CD4-positive, CD25-positive, alpha-beta regulatory T cell (primary cell): ENCODE measurements around the gene MEIS1. TPM values are rescaled to one million over a fixed set of nuclear protein-coding genes. Genes with fewer than 3 reads are reported as not detected.

ENCODE experiments used
- ATAC-seq, 2 donors: fragments of 150-1000 bp; cut with Tn5 transposase; one replicate each; pipeline ENCODE4 v1.10.0; 2021; ENCODE audit warnings: low read depth in 2 of 2, moderate number of reproducible peaks in 2 of 2, moderate library complexity in 1 of 2
- DNase-seq, 3 donors: peaks; one replicate each; pipeline versions ENCODE4 v3.0.0 to v3.0.0-alpha.2; 2012 to 2022; ENCODE audit warnings: mixed read lengths in 1 of 3
- H3K27ac ChIP-seq: one replicate; pipeline ENCODE4 v1.7.0; 2013; ENCODE audit warnings: mild to moderate bottlenecking, low read length; ENCODE audit not compliant: insufficient read depth, poor library complexity, severe bottlenecking
- H3K27me3 ChIP-seq: one replicate; pipeline ENCODE4 v1.7.0; 2013; ENCODE audit warnings: low read length; ENCODE audit not compliant: control insufficient read depth, insufficient read depth
- H3K36me3 ChIP-seq: one replicate; pipeline ENCODE4 v1.7.0; 2013; ENCODE audit warnings: mild to moderate bottlenecking, low read length, moderate library complexity; ENCODE audit not compliant: control insufficient read depth, insufficient read depth
- H3K4me1 ChIP-seq: 2 replicates; pipeline ENCODE4 v1.7.0; 2013; ENCODE audit warnings: mild to moderate bottlenecking, low read length; ENCODE audit not compliant: insufficient read depth, control insufficient read depth, poor library complexity, severe bottlenecking
- H3K4me3 ChIP-seq: one replicate; pipeline ENCODE4 v1.7.0; 2013; ENCODE audit warnings: low read depth, mild to moderate bottlenecking, low read length, moderate library complexity
- H3K9me3 ChIP-seq, 2 experiments: 1 replicate in 1 of 2; 2 replicates in 1 of 2; pipeline ENCODE4 v1.7.0; 2013; ENCODE audit warnings: low read length in 2 of 2, mild to moderate bottlenecking in 1 of 2, moderate library complexity in 1 of 2; ENCODE audit not compliant: control insufficient read depth in 2 of 2
- H3K27ac Mint-ChIP-seq, 3 donors: one replicate each; pipeline ENCODE4 v1.8.0; 2020 to 2022; ENCODE audit warnings: mild to moderate bottlenecking in 3 of 3, mixed read lengths in 3 of 3, moderate library complexity in 2 of 3
- H3K27me3 Mint-ChIP-seq: one replicate; pipeline ENCODE4 v1.8.0; 2022; ENCODE audit warnings: mild to moderate bottlenecking, mixed read lengths
- H3K36me3 Mint-ChIP-seq: one replicate; pipeline ENCODE4 v1.8.0; 2020; ENCODE audit warnings: mixed read lengths
- H3K4me1 Mint-ChIP-seq, 4 donors: one replicate each; pipeline ENCODE4 v1.8.0; 2020 to 2022; ENCODE audit warnings: mixed read lengths in 4 of 4, mild to moderate bottlenecking in 1 of 4
- H3K4me3 Mint-ChIP-seq, 4 donors: one replicate each; pipeline ENCODE4 v1.8.0; 2020 to 2022; ENCODE audit warnings: mild to moderate bottlenecking in 4 of 4, mixed read lengths in 4 of 4, moderate library complexity in 3 of 4
- H3K9me3 Mint-ChIP-seq, 7 donors: one replicate each; pipeline ENCODE4 v1.8.0; 2020 to 2022; ENCODE audit warnings: mixed read lengths in 7 of 7, mild to moderate bottlenecking in 3 of 7, moderate library complexity in 2 of 7
- polyA plus RNA-seq, 4 donors: library from polyadenylated mRNA; unstranded; fragments of 300-500 nt; fragmentation: Illumina TruSeq; gene quantifications; one replicate each; pipeline ENCODE4 v1.2.3, GENCODE V29; 2021
- total RNA-seq: library from RNA; stranded (reverse); gene quantifications from one replicate; pipeline ENCODE4 v1.2.3, GENCODE V29; 2022

MEIS1 gene
- total and polyA plus RNA-seq, 5 donors from 2014 or later: 3.6 TPM; not detected in 4

GRCh38 chr2:66604976-66605375 lies 170.1 kb downstream of the MEIS1 start:
- peaks cover 0 to 12% (median 1%) of the 10 kb centered on the region in 7 donors for H3K9me3 Mint-ChIP-seq
- Histone ChIP-seq H3K4me3 (no peak overlapping the region), H3K27ac (no peak overlapping the region), H3K9me3 (no peaks in the 10 kb centered on the region), H3K4me1 (no peaks in the 10 kb centered on the region), H3K36me3 (no peaks in the 10 kb centered on the region), H3K27me3 (no peaks in the 10 kb centered on the region)
- H3K27me3 Mint-ChIP-seq: no peaks in the 10 kb centered on the region
- DNase-seq (no peak), ATAC-seq (no peak)
- H3K36me3 Mint-ChIP-seq: no peaks in the 10 kb centered on the region
- no peak overlapping the region for H3K4me3 Mint-ChIP-seq
- H3K27ac Mint-ChIP-seq: no peak overlapping the region
- no peaks in the 10 kb centered on the region for H3K4me1 Mint-ChIP-seq

DNA sequence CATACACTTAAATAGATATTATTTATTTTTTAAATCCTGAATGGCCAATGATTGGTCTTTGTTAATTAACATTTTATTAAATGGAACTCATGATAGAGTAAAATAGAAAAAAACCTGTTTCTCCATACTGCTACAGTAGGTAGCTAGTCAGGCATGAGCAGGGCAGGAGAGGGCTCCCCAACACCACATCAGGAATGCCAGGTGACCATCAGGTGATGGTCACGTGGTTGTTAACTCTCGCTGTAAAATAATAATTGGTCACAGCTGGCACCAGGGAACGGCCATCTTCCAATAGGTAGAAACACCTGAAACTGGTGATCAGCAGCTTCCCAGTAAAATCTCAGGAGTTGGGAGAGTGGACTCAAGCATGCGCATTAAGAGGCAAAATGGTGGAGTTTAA lies 172.2 kb downstream of the MEIS1 start:
- ATAC-seq (no peak), DNase-seq (no peak)
- H3K36me3 ChIP-seq: no peaks in the 10 kb centered on the region
- Mint-ChIP-seq H3K4me1 (no peaks in the 10 kb centered on the region), H3K36me3 (no peaks in the 10 kb centered on the region), H3K27me3 (no peaks in the 10 kb centered on the region), H3K9me3 (peaks cover 0 to 12% (median 1%) of the 10 kb centered on the region in 7 donors), H3K27ac (no peak overlapping the region), H3K4me3 (no peak overlapping the region)
- H3K27me3 ChIP-seq: no peaks in the 10 kb centered on the region
- H3K27ac ChIP-seq: no peak overlapping the region
- H3K4me3 ChIP-seq: no peak overlapping the region
- no peaks in the 10 kb centered on the region for H3K9me3 ChIP-seq
- no peaks in the 10 kb centered on the region for H3K4me1 ChIP-seq
